Hepatic stellate cell (primary cell): ENCODE data around the gene TTC28.
A peak's percentile ranks its signal among the peaks of the same experiment; 100 is the strongest.
"Not testable (repeated sequence)": the region's sequence is repeated elsewhere in the genome, so short reads cannot be mapped to it uniquely, and the experiment has no call there.

ENCODE experiments used
- DNase-seq: peaks from one replicate; pipeline ENCODE4 v3.0.0; 2011; ENCODE audit warnings: low spot score

Gene TTC28

DNA sequence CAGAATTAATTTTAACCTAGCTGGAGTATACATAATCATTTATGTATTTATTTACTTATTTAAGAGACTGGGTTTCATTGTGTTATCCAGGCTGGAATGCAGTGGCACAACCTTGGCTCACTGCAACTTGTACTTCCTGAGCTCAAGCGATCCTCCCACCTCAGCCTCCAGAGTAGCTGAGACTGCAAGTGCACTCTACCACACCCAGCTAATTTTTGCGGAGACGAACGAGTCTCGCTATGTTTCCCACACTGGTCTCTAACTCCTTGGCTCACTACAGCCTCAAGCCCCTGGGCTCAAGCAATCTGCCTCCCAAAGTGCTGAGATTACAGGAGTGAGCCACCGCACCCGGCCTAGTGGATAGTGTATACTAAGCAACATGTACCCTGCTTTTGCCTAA, 1.5 kb downstream of the TTC28 start:
- DNase-seq: not testable (repeated sequence)

DNA sequence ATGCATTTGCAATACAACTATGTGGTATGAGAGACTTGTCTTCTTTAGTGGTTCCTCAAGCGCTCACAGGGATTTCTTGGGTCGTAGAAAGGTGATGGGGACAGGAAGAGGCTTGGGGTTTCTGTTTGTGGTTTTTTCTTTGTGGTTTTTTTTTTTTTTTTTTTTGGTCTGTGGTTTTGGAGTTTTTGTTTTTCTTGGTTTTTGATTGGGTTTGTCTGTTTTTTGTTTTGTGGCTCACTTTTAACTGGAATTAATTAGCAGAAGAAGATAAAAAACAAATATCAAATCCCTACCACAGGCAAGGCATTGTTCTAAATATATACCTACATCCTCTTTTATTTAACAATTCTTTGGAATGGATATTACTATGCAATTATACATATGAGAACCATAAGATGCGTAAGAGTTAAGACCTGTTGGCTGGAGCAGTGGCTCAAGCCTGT, 5.5 kb downstream of the TTC28 start:
- DNase-seq: no peak

DNA sequence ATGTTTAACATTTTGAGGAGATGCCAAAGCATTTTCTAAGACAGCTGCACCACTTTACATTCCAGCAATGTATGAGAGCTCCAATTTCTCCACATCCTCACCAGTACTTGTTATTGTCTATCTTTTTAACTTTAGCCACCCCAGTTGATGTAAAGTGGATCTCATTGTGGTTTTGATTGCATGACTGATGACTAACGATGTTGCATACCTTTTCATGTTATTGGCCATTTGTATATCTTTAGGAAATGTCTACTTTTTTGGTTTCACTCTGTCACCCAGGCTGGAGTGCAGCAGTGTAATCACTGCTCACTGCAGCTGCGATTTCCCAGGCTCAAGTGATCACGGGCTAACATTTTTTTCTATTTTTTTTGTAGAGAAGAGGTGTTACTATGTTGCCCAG, 8.9 kb downstream of the TTC28 start:
- DNase-seq: no peak

DNA sequence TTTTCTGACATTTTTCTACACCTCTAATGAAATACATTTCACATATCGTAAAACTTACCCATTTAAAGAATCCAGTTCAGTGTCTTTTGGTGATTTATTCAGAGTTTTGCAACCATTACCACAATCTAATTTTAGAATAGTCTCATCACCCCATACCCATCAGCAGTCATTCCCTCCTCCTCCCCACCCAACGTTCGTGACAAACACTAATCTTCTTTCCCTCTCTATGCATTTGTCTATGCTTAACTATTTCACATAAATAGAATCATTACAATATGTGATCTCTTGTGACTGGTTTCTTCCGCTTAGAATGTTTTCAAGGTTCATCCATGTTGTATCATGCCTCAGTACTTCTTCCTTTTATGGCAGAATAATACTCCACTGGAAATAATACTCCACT, 9.5 kb downstream of the TTC28 start:
- peak; percentile 25 for DNase-seq

DNA sequence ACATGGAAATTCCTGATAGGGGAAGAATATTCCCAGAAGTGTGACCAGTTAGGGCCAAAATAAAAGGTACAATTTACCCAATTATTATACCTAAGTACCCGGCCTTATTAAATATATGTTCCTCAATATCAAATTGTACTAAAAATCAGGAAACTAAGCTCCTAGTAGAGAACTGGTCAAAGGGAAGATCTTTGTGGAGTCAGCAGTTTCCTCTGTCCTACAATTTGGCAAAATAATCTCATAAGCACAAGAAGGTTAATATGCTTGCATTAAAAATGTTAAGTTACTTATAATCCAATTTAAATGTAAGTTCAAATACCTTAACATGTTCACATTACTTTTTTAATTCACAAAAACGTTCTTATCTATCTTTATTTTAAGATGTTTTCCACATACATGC, 10.3 kb downstream of the TTC28 start:
- DNase-seq: no peak

DNA sequence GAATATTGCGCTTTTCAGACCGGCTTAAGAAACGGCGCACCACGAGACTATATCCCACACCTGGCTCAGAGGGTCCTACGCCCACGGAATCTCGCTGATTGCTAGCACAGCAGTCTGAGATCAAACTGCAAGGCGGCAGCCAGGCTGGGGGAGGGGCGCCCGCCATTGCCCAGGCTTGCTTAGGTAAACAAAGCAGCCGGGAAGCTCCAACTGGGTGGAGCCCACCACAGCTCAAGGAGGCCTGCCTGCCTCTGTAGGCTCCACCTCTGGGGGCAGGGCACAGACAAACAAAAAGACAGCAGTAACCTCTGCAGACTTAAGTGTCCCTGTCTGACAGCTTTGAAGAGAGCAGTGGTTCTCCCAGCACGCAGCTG, 16.1 kb downstream of the TTC28 start:
- DNase-seq: not testable (repeated sequence)

DNA sequence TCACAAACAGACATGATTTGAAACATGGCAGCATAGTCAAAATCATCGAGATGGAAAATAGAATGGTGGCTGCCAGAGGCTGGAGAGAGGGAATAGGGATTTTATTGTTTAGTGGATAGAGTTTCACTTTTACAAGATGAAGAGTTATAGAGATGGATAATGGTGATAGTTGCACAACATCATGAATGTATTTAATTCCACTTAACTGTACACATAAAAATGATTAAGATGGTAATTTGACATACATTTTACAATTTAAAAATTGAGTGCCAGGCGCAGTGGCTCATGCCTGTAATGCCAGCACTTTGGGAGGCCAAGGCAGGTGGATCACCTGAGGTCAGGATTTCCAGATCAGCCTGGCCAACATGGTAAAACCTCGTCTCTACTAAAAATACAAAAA, 21.2 kb downstream of the TTC28 start:
- no peak for DNase-seq

DNA sequence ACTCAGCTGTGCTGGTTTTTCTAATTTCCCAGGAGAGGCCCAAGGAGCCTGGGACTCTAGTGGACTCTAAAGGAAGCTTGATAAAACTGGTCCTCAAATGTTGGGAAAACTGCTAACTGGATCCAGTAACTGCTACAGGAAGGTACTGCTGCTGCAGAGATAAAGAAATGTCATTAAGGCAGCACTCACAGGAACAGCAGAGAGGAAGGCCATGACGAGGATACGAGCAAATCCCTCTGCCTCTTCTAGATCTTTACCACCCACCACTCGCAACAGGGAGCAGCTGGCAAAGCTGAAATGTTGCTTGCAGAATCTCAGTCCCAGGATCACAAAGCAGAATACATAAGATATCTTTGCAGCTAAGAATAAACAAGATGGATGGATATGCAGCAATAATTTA, 23.5 kb downstream of the TTC28 start:
- DNase-seq: no peak

DNA sequence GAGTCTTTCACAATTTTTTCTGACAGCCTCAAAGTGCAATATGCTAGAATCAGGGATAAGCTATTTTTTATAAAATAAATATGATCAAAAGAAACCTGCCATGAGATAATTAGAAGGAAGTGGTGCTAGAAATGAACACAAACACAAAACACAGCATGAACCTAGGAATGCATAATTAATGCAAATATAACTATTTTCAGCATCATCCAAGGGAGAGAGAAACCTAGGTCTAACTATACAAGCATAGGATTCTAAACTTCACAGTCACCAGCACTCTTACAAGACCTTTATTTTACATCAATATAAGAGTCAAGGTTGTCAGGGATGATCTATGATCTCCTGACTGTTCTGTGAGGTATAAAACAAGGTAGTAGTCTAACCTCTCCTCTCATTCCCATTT, 29.2 kb downstream of the TTC28 start:
- no peak for DNase-seq

DNA sequence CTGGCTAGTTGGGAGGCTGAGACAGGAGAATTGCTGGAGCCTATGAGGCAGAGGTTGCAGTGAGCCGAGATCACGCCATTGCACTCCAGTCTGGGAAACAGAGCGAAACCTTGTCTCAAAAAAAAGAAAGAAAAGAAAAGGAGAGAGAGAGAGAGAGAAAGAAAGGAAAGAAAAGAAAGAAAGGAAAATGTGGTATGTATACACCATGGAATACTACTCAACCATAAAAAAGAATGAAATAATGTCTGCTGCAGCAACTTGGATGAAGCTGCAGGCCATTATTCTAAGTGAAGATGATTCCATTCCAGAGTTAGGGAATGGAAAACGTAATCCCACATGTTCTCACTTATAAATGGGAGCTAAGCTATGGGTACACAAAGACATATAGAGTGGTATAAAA, 30.8 kb downstream of the TTC28 start:
- DNase-seq: no peak

DNA sequence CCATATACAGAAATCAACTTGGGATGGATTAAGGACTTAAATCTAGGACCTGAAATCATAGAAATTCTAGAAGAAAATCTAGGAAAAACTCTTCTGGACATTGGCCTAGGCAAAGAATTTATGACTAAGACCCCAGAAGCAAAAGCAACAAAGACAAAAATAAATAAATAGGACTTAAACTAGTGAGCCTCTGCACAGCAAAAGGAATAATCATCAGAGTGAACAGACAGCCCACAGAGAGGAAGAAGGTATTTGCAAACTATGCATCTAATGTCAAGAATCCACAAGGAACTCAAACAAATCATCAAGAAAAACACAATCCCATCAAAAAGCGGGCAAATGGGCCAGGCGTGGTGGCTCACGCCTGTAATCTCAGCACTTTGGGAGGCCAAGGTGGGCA, 32.4 kb downstream of the TTC28 start:
- no peak for DNase-seq

DNA sequence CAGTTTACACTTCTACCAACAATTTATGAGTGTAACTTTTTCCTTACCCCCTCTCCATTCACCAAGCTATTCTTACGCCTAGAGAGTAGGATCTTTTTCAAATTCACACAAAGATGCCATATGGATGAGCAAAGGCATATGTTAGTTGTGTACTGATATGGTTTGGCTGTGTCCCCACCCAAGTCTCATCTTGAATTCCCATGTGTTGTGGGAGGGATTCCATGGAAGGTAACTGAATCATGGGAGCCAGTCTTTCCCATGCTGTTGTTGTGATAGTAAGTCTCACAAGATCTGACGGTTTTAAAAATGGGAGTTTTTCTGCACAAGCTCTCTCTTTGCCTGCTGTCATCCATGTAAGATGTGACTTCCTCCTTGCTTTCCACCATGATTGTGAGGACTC, 40.3 kb downstream of the TTC28 start:
- DNase-seq: no peak

DNA sequence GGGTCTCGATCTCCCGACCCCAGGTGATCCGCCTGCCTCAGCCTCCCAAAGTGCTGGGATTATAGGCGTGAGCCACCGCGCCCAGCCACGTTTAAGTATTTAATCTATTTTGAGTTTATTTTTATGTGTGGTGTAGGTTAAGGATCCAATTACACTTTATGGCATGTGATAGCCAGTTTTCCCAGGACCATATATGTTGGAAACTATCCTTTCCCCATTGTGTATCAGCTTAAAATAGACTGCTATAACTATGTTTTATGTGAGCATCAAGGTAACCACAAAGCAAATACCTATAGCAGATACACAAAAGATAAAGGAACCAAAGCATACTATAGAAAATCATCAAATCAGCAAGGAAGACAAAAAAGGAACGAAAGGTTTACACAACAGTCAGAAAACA, 42.4 kb downstream of the TTC28 start:
- DNase-seq: no peak

DNA sequence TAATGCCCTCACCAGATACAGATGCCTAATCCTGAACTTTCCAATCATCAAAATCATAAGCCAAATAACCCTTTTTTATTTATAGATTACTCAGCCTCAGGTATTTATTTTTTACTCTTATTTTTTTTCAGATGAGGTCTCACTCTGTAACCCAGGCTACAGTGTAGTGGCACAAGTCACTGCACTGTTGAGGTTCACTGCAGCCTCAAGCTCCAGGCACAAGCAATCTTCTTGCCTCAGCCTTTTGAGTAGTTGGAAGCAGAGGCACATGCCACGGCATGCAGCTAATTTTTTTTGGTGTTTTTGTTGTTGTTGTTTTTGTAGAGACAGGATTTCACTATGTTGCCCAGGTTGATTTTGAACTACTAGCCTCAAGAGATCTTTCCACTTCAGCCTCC, 49.5 kb downstream of the TTC28 start:
- no peak for DNase-seq

DNA sequence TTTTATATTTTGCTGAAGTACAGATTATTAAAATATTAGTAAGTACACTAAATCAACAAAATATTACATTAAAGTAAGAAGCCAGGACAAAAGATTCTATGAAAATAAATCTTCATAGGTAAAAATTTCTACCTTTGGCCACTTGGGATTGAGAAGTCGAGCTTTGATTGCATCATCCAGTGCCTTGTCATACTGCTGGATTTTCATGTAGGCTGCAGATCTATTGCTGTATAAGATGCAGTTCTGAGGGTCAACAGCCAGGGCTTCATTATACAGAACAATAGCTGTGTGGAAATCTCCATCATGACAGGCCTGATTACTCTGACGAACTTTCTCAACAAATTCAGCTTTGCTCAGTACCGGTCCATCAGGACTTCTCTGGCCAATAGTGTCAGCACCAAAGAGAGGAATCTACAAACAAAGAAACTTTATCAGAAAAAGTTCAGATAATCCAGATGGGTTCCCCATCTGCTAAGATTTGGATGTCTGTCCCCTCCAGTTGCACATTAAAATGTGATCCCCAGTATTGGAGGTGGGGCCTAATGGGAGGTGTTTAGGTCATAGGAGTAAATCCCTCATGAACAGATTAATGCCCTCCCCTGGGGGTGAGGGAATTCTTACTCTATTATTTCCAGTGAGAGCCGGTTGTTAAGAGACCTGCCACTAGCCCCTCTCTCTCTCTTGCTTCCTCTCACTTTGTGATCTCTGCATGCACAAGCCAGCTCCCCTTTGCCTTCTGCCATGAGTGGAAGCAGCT, 50.0 kb downstream of the TTC28 start:
- DNase-seq: no peak

DNA sequence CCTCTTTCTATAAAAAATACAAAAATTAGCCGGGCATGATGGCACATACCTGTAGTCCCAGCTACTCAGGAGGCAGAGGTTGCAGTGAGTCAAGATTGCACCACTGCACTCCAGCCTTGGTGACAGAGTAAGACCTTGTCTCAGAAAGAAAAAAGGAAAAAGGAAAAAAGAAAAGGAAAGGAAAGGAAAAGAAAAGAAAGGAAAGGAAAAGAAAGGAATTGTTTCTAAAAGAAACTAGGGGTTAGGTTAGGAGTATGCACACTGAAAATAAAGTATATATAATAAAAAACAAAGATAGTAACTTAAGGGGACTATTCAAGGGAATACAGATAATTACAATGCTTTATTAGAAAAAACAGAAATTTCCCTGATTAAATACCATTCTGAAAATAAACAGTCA, 50.9 kb downstream of the TTC28 start:
- DNase-seq: no peak

DNA sequence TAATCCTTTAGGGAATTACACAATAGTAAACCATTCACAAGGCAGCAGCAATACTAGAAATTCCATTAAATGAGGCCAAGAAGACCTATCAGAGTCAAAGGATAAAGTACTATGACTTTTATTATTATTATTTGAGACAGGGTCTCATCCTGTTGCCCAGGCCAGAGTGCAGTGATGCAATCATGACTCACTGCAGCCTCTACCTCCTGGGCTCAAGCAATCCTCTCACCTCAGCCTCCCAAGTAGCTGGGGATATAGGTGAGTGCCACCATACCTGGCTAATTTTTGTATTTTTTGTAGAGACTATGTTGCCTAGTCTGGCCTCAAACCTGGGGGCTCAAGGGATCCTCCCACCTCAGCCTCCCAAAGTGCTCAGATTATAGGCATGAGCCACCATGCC, 51.8 kb downstream of the TTC28 start:
- no peak for DNase-seq

DNA sequence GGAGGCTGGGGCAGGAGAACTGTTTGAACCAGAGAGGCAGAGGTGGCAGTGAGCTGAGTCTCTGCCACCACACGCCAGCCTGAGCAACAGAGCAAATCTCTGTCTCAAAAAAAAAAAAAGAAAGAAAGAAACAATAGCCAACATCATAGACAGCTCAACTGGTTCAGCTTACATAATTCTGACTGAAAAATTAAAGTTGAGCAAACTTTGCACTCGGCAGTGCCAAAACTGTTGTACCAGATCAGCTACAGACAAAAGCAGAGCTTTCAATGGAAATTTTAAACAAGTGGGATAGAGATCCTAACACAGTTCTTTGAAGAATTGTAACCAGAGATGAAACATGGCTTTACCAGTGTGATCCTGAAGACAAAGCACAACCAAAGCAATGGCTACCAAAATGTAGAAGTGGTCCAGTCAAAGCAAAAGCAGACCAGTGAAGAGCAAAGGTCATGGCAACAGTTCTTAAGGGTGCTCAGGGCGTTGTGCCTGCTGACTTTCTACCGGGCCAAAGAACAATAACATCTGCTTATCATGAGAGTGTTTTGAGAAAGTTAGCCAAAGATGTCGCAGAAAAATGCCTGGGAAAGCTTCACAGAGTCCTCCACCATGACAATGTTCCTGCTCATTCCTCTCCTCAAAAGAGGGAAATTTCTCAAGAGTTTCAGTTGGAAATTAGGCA, 59.3 kb downstream of the TTC28 start:
- no peak for DNase-seq

DNA sequence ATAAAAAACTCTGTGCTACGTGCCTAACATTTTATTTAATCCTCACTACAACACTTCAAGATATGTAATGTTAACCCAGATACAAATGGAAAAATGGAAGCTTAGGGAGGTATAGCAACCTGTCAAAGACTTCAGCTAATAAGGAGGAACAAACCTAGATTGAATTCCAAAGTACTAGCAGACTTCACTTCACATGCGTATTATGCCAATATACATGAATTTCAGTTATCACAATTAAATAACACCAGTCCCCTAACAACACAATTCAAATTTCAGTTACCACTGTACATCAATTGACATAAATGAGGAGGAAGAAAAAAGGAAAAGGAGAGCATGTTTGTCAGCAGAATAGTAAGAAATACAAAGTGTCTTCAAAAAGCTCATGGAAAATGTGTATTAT, 60.4 kb downstream of the TTC28 start:
- DNase-seq: no peak

DNA sequence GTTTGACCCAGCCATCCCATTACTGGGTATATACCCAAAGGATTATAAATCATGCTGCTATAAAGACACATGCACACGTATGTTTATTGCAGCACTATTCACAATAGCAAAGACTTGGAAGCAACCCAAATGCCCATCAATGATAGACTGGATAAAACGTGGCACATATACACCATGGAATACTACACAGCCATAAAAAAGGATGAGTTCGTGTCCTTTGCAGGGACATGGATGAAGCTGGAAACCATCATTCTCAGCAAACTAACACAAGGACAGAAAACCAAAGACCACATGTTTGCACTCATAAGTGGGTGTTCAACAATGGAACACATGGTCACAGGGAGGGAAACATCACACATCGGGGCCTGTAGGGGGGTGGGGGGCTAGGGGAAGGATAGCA, 64.2 kb downstream of the TTC28 start:
- DNase-seq: not testable (repeated sequence)

DNA sequence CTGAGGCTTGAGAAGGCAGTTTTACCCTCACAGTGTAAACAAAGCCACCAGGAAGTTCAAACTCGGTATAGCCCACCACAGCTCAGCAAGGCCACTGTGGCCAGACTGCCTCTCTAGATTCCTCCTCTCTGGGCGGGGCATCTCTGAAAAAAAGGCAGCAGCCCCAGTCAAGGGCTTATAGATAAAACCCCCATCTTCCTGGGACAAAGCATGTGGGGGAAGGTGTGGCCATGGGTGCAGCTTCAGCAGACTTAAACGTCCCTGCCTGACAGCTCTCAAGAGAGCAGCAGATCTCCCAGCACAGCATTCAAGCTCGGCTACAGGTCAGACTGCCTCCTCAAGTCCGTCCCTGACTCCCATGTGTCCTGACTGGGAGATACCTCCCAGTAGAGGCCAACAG, 69.7 kb downstream of the TTC28 start:
- no peak for DNase-seq

DNA sequence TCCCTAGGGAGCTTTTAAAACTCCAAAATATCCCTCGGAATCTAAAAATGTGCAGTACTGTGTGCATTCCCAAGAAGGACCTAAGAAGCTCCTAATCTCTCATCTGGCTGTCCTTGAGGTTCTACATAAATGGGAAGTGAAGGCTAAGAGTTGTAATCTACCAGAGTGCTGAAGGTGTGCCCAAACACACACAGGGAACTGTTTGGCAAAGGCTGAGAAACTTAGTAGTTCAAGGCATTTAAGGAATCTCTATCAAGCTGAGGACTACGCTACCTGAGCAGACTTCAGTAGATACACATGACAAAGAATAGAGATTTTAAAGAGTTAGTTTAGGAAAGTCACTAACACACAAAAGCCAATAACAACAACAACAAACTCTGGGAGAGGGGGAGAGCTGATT, 71.1 kb downstream of the TTC28 start:
- DNase-seq: no peak

DNA sequence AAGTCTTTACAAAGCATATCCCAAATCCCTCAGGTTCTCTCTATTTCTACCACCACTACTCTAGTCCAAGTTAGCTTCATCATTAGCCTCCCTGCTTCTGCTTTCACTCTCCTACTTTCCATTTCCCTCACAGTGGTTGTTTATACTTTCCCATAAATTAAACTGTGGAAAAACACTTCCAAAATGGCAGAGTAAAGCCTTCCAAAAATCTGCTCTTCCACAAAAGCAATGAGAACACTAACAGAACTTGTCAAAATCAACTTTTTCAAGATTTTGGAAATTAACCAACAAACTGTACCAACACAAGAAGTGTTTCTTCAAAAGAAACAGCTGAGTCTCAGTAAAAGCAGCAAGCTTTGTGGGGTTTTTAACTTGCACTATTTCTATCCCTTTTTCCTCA, 71.8 kb downstream of the TTC28 start:
- DNase-seq: no peak
